HG02884 (cell line): Measurements from ENCODE around the gene SPOCD1.

Experiments
- ATAC-seq: cut with Tn5 transposase; IDR thresholded peaks from one replicate; pipeline ENCODE4 v1.9.1; 2021; ENCODE audit warnings: mild to moderate bottlenecking, moderate library complexity; ENCODE audit not compliant: unreplicated experiment

The SPOCD1 gene

DNA sequence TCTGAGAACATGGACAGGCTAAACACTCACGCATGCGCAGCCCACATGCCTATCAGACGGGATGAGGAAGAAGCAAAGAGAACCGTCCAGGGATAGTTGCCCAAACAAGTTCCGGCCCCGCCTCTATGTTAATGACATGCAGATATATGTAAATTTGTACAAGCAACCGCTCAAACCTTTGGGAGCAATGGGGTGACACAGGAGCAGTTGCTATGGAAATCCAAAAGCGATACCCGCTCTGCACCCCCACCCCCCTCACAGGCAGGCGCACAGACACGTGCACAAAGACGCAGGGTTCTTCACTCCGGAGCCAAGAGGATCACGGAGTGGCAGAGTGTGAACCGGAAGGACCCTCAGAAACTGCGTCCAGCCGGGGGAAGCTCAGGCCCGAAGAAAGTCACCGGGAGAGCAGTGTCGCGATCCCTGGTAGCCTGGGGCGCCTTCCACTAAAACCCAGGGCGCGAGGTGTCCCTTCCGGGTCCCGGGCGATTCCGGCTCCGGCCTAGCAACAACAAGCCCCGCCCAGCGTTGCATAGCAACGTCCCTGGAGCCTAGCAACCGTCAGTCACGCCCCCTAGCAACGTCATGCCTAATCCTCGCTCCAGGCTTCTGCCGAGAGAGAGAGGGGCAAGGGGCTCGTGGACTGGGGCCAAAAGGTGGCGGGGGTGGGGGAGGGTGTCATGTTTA lies 27.5 kb downstream of the SPOCD1 start:
- peak; percentile 61 for ATAC-seq

DNA sequence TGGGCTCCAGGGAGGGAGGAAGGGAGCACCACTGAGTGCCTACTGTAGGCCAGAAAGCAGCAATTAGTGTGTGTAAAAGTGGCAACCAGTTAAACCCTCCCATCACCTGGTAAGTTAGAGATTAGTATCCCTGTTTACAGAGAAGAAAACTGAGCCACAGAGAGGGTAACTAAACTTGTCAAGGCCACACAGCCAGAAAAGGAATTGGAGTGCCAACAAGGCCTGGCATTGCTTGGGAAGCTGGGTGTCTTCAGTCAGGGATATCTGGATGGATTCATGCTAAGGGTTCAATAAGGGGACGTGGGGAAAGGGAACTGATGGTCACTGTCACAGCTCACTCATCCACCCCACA lies 28.1 kb downstream of the SPOCD1 start:
- no peak for ATAC-seq

DNA sequence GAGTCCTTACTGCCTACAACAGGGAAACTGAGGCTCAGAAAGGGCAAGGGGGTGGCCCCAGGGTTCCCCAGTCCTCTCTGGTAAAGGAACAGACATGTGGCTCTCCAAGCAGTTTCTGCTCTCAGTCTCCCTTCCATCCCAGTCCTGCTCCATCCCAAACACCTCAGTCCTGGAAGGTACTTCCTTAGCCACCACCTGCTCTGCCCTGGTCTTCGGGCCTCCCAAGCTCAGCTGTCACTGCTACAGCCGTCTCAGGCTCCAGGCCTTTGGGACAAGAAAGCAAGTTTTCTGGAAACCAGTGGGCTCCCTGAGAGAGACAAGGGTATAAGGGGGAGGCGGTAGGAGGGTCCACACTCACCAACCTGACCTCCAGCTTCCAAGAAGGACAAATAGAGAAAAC lies 28.6 kb downstream of the SPOCD1 start:
- no peak for ATAC-seq

DNA sequence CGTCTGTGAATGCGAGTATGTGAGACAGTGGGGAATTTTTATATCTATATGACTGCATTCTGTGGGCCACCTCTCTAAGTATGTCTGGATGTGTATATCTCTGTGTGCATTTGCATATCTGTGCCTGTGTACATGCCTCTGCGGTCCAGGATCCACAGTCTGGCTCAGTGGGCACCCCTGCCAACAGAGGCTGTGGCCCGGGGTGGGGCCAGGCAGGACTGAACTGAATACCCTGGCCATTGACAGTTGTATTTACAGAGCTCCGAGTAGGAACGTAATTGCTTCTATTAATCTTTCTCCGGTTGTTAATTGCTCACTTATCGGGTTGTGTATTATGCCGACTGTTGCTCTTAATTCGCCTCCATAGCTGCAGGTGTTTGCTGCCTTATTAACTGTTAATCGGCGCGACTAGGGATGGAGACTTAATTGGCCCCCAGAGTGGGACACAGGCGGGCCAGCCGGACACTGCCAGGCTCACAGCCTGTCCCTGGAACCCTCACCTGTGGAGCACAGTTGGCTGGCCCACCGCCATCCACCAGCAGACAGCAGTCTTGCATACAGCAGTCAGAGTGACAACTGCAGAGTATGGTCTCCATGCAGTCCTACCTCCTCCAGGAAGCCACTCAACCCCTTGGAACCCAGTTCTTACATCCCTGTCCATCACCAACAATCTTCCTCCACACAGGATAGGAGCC lies 29.3 kb downstream of the SPOCD1 start:
- ATAC-seq = no peak

DNA sequence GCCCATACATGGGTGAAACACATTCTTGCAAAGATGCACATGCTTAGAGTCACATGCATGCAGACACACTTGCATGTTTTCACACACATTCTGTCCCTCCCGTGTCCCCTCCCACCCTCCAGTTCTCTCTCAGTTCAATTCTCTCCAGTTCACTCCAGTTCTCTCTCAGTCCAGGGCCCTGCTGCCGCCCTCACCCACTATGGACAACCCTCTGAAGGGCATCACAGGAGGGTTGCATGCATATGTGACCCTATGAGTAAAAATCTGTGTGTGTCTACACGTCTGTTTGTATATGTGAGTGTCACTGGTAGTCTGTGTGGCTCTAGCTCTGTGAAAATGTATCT lies 29.9 kb downstream of the SPOCD1 start:
- no peak for ATAC-seq

DNA sequence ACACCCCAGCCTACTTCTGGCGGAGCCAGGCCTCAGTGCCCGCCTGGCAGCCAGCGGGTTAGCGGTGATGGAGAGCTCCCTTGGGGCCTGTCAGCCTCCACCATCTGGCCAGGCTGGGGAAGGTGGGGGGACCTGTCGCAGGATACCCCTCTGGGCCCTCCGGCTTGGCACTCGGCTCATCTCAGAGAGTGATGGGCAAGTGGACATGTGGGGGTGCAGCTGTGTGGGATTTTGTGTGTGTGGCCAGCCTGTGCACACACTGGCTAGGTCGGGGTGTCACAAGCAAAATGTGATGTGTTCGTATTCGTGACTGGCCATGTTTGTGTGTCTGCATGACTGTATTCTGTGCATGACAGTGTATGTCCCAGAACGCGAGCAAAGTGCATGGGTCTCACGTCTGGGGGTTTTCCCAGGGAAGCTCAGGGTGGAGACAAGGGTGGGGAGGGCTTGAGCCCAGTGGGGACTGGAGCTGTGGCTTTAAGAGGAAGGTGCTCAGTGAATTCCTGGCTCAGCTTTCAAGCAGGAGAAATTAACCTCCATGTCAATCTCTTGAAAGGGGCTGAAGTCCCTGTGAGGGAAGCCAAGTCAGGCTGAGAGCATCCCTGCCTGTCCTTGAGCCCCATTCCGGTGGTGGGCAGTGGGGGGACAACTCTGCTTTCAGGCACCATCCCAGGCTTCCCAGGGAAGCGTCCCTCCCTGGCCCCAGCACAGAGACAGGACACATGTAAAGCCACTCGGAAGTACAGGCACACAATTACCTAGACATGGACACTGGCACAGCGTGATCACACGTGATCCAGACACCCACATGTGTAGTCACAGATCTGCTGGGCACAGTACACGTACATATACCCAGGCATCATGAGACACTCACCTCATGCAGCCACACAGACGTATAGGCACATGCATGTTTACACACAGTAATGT lies 30.5 kb downstream of the SPOCD1 start:
- ATAC-seq = no peak

DNA sequence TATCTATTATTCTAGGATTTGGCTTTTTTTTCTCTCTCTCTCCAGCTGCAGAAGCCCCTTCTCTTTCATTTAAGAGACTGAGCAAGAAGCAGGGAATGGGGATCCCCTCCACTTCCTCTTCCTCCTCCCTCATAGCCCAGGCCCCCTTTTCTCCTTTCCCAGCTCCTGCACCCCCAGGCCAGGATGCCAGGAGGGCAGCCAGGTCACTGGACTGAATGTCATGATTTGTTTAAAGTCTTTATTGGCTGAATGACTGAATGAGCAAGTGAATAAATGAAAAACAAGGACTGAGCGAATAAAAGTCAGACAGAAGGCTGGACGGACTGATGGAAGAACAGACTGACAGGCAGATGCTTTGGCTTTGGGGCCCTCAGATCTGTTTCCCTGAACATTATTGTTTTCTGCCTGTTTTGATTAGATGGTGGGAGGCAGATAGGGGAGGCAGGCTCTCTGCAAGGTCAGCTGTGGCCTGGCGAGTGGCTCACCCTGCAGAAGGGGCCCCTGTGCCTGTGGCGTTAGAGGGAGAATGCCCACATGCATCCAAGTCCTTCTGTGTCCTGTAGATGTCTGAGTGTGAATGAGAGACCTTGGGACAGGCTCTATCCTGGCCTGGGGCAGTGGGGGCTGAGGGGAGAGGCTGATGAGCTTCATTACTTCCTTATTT lies 31.3 kb downstream of the SPOCD1 start:
- no peak for ATAC-seq

DNA sequence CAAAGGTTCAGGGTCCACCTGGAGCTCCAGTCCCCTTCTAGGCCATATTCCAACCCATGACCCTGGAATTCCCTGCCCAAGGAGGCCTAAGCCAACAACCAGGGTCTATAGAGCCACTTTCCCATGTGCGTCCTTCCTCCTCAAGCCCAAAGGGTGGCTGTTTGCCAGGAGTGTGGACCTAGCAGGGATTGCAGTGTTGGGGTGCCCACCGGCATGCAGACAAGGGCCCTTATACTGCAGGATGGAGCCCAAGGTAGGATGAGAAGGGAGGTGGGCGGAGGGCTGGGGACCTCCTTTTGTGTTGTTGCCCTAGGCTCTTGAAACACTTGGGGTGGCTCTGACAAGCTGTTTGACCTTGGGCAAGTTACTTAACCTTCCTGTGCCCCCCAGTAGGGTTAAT lies 32.0 kb downstream of the SPOCD1 start:
- no peak for ATAC-seq

DNA sequence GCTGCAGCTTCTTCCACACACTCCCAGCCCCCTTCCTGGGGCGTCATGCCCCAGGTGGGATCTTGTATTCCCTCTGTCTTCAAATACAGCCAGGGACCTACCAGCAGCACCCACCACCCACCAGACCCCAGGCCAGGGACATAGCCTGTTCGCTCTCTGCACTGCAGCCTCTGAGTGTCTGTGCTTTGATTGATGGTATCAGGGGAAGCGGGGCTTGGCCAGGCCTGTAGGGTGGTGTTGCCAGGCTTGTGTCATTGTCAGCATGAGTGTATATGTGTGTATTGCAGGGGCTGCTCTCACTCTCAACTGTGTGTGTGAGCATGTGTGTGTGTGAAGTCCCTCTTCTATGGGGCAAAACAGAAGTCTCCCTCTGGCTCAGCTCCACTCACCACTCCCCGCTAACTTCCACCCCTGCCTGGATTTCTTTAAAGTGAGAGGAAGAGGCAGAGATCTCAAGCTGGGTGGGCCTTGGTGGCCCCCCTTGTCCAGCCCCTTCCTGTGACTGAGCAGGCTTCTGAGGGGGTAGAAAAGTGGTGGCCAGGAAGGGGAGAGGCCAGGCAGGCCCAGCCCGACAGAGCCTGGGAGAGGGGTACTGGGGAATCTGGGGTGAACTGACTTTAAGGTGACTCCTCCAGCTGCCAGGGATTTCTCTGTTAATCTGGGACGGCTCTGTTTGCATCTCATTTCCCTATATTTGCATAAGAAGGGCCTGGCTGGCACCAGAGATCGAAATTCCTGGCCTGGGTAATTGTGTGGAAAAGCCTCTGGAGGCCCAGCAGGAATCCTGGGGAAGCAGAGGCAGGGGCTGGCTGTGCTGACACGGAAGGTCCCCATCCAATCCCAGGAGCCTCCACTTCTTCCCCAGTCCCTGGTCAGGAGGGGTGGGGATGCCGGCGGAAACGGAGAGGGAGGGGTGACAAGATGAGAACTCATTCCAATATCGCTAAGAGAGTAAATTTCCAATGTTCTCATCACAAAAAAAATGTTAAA lies 33.1 kb downstream of the SPOCD1 start:
- ATAC-seq = no peak

DNA sequence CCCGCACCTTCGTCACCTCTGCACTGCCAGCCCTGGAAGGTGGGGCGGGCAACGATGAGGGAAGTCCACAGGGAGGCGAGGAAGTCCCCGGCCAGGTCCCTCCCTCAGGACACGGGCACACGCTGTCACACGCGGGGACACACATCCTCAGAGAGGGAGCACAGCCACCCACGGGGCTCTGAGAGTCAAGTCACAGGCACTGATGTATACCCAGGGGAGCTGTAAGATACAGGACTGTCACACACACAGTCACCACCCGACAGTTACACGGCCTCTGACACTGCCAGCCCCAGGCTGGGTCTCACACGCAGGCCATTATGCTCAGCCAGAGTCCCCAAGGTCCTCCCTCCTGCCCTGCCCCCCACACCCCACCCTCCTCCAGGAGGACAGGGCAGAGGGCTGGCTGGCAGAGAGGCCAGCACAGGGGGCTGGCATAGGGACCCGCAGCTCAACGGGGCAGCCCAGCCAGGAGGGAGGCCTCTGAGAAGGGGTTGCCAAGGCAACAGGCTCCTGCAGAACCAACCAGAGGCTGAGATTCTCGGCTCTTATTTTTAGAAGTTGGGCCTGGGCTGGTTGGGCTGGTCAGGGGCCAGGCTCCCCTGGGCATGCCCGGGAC lies 34.0 kb downstream of the SPOCD1 start:
- no peak for ATAC-seq

DNA sequence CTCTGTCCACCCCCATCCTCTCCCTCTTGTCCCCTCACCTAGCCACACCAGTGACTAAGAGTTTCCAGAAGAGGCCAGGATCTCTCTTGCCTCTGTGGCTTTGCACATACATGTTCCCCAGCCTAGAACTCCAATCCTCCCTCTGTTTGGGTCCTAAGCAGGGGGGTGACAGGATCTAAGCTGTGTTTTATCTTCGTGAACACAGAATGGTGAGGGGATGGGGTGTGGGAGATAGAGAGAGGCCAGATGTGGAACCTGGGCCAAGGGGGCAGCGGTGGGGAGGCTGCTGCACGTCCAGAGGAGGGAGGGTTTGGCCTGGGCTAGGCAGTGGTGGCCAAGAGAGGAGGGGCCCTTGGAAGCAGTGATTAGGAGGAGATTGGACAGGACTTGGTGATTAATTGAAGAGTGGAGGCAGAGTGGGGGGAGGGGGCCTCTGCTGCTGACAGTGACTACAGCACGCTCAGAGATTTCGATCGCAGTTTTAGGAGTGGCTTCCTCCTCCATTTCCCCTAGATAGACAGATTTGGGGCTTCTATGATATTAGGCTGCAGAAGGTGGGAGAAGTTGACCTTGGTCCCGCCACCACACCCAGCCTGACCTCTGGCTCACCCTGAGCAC lies 34.6 kb downstream of the SPOCD1 start:
- ATAC-seq = no peak

DNA sequence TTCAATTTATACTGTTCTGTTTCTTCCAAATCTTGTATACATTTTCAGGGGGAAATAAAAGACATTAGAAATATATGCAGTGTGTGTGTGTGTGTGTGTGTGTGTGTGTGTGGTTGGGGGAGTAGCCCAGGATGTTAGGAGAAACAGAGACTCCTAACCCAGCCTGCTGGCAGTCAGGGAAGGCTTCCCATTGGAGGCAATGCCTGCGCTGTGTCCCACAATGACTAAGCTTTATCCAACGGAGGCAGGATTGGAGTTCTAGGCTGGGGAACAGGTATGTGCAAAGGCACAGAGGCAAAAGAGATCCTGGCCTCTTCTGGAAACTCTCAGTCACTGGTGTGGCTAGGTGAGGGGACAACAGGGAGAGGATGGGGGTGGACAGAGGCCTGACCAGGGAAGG lies 35.2 kb downstream of the SPOCD1 start:
- ATAC-seq = no peak

DNA sequence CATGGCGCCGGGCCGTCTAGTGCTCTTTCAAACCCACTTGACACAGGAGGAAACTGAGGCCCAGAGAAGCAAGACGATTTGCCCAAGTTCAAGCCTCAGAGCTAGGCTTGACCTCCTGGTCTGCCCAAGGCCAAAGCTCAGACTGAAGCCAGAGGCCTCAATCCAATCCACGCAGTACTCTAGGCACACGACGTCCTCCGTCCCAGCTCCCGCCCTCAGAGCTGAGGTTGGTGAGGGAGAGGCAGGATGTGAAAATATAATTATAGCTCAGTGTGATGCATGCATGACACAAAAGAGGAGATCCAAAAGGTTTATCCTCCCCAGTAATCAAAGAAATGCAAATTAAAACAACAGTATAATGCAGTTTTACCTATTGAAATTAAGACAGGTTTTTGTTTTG lies 36.1 kb downstream of the SPOCD1 start:
- ATAC-seq = no peak

DNA sequence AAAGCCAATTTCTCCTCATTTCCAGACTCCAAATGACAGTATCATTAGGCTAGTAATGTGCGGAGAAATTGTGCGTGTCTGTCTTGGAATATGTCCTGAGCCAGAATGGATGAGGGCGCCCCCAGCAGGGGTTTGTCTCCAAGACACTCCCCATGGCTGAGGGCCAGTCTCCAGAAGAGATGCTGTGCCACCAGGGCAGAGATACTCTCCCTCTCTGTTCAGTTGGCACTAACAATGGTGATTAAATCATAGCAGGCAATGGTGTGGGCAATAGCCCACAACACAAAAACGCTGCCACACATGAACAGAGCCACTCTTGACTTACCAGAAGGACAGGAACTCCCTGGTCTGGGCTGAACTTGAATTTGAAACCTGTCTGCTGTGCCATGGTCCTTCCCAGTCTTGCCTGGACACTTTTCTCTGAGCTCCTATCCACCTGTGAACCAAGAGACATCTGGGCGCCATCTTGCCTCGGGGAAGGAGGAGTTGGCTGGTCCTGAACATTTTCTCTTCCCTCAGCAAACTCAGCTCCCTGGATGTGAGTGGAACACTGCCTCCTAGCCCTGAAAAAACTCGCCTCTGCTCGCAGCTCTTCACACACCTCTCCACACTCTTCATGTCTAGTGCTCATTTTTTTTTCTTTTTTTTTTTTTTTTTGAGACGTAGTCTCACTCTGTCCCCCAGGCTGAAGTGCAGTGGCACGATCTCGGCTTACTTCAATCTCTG lies 36.9 kb downstream of the SPOCD1 start:
- ATAC-seq = no peak

DNA sequence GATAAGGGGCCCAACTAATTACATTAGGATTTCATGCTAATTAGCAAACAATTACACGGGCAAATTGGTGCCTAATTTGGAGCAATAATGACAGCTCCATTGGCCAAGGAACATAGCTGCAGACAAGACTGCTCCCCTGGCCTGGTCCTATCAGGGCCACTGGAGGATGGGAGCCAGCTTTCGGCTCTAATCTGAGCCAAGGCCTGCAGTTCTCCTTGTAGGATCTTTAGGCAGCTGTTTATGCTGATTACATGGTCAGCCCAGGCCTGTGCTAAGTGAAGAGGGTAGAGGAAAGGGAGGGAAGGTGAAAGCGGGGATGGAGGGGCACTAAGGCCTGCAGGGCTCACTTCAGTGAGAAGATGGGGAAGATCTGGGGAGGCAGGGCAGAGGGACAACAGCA lies 39.3 kb downstream of the SPOCD1 start:
- ATAC-seq = no peak

DNA sequence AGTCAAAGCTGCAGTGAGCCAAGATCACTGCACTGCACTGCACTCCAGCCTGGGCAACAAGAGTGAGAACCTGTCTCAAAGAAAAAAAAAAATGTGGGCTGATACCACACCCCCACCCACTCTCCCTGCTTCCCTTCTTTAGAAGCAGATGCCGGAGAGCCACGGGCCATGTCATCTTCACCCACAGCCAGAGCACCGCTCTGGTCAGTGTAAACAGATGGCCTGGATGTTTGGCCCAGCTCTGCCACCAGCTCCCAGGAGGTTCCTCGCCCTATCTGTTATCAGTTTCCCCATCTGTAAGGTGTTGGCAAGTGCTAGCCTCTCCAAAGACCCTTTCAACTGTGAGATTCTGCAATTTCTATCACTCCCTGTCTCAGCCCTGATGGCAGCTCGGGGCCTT lies 39.8 kb downstream of the SPOCD1 start:
- no peak for ATAC-seq

DNA sequence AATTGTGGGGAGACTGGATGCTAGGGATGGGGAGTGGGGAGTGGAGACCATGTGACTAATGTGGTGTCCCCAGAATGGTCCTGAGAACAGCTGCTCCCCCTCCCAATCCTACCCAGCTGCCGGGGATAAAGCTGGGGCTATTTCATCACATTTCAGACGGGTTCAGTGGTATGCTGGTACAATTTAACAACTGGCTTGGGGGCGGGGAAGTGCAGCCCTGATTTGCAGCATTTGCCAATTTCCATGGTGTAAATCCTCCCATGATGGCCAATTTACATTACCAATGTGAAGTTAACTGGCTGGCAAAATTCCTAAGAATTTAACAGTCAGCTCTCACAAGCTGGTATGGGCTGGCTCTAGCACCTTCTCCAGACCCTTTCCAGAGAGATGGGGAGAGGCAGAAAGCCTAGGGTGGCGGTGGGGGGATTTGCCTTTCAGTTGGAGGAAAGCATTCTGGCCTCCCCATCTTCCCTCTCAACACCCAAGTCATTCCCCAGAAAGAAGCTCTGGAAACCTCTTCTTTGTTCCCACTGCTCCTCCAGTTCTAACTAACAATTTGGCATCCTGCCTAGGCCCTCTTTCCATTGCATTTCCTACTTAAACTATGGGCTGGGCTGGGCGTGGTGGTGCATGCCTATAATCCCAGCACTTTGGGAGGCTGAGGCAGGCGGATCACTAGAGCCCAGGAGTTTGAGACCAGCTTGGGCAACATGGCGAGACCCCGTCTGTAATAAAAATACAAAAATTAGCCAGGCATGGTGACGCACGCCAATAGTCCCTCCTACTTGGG lies 40.4 kb downstream of the SPOCD1 start:
- no peak for ATAC-seq

DNA sequence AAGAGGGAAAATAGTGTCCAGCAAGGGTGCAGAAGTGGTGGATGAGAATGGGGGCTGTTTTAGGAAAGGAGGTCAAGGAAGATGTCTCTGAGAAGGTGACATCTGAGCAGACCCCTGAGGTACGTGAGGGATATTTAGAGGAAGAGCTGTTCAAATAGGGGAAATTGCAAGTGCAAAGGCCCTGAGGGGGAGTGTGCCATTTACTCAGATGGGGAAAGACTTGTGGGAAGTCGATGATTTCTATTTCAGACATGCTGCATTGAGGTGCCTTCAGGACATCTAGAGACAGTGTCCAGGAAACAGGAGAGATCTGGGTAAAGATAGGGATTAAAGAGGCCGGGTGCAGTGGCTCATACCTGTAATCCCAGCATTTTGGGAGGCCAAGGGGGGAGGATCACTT lies 41.3 kb downstream of the SPOCD1 start:
- no peak for ATAC-seq
